ENCODE results near the gene TKFC.

DNA sequence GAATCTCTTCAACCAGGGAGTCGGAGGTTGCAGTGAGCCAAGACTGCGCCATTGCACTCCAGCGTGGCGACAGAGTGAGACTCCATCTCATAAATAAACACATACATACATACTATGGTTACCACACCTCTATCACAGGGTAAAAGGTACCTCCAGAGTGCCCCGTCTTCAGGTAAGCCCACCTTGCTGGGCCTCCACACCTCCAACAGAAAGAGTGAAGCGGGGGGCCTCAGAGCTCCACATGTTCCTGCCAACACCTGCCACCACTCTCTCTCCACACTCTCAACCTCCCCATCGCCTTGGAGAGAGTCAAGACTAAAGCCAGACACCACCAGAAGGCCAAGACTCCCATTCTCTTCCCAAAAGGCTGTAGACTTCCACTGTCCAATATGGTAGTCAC is 27.6 kb upstream of the TKFC start:
- TF ChIP-seq, protein P1, sequence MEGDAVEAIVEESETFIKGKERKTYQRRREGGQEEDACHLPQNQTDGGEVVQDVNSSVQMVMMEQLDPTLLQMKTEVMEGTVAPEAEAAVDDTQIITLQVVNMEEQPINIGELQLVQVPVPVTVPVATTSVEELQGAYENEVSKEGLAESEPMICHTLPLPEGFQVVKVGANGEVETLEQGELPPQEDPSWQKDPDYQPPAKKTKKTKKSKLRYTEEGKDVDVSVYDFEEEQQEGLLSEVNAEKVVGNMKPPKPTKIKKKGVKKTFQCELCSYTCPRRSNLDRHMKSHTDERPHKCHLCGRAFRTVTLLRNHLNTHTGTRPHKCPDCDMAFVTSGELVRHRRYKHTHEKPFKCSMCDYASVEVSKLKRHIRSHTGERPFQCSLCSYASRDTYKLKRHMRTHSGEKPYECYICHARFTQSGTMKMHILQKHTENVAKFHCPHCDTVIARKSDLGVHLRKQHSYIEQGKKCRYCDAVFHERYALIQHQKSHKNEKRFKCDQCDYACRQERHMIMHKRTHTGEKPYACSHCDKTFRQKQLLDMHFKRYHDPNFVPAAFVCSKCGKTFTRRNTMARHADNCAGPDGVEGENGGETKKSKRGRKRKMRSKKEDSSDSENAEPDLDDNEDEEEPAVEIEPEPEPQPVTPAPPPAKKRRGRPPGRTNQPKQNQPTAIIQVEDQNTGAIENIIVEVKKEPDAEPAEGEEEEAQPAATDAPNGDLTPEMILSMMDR (conservative IDR thresholded peaks at IDR 0.05; ENCODE audit: low read length): no peak
- no peak for TF ChIP-seq EZH2phosphoT487 (IDR thresholded peaks at IDR 0.05; ENCODE audit: borderline replicate concordance)

Data from Loucy (cell line).